ENCODE data around the gene STX18.

DNA sequence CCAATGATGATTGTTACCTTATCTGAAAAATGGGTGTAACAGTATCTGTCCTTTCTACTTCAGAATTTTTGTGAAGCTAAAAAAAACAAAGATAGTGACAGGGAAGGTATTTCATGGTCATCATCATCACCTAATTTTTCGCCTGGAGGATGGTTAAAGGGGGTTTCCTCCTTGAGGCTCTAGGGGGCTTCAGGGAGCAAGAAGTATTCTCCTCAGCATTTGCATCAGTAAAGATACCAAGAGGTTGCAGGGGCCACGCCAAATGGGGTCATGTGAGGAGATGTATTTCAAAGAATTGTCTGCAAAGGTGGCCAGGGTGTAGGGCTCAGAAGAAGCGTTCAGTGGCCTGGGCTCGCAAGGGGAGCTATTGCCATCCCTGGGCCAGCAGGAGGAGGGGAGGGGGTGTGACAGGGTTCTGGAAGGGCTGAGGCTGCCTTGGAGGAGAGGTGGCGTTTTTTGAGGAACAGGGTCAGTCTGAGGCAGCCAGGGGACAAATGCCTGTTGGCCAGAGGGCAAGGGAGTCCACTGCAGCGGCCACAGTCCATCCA is 162.2 kb downstream of the STX18 start:
- TF ChIP-seq, protein P1, sequence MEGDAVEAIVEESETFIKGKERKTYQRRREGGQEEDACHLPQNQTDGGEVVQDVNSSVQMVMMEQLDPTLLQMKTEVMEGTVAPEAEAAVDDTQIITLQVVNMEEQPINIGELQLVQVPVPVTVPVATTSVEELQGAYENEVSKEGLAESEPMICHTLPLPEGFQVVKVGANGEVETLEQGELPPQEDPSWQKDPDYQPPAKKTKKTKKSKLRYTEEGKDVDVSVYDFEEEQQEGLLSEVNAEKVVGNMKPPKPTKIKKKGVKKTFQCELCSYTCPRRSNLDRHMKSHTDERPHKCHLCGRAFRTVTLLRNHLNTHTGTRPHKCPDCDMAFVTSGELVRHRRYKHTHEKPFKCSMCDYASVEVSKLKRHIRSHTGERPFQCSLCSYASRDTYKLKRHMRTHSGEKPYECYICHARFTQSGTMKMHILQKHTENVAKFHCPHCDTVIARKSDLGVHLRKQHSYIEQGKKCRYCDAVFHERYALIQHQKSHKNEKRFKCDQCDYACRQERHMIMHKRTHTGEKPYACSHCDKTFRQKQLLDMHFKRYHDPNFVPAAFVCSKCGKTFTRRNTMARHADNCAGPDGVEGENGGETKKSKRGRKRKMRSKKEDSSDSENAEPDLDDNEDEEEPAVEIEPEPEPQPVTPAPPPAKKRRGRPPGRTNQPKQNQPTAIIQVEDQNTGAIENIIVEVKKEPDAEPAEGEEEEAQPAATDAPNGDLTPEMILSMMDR (IDR thresholded peaks at IDR 0.05; ENCODE audit: low read depth, low read length, missing input control), result no peak
- no peak for TF ChIP-seq REST (IDR thresholded peaks at IDR 0.05)
- TF ChIP-seq EGR1 (IDR thresholded peaks at IDR 0.05; ENCODE audit: low read depth in 2 of 2), result no peak
- no peak for TF ChIP-seq GABPA (IDR thresholded peaks at IDR 0.05 in 1 of 2, conservative IDR thresholded peaks at IDR 0.05 in 1 of 2)
- TF ChIP-seq TAF1 (conservative IDR thresholded peaks at IDR 0.05), result no peak
- no peak for TF ChIP-seq FOXA1 (IDR thresholded peaks at IDR 0.05)
- no peak for TF ChIP-seq RAD21 (IDR thresholded peaks at IDR 0.05)
- no peak for TF ChIP-seq YY1 (IDR thresholded peaks at IDR 0.05)
- TF ChIP-seq HNF4A (conservative IDR thresholded peaks at IDR 0.05), result no peak
- no peak for TF ChIP-seq RXRA (IDR thresholded peaks at IDR 0.05)
- TF ChIP-seq HNF4G (IDR thresholded peaks at IDR 0.05), result no peak
- TF ChIP-seq ZBTB33 (IDR thresholded peaks at IDR 0.05), result no peak
- no peak for TF ChIP-seq SP1 (IDR thresholded peaks at IDR 0.05)

Data from liver (tissue), 3 donors.